HL-60 (cell line): ENCODE data around the gene CPNE6.

Source experiments
- DNase-seq, 2 experiments: peaks; one replicate each; pipeline ENCODE4 v3.0.0-alpha.2; 2010 to 2020; ENCODE audit warnings: low read depth in 1 of 2, low spot score in 1 of 2
- H3K27ac ChIP-seq: fragments of 250-450 bp; sonication (Bioruptor Pico); replicated peaks from 2 replicates; pipeline ENCODE4 v1.5.1; 2020; ENCODE audit warnings: mild to moderate bottlenecking, moderate library complexity
- H3K27me3 ChIP-seq: fragments of 250-450 bp; sonication (Bioruptor Pico); 2 replicates; pipeline ENCODE4 v1.5.1; 2021; ENCODE audit warnings: mild to moderate bottlenecking, moderate library complexity; ENCODE audit not compliant: insufficient read depth, poor library complexity, severe bottlenecking
- H3K4me3 ChIP-seq: replicated peaks from 2 replicates; pipeline ENCODE4 v1.5.1; 2011; ENCODE audit warnings: mild to moderate bottlenecking, control low read depth, low read length; ENCODE audit not compliant: insufficient read depth
- CTCF ChIP-seq: IDR thresholded peaks from one replicate; pipeline ENCODE4 v1.5.1; 2011; ENCODE audit warnings: low read length, control low read depth, inconsistent platforms; ENCODE audit not compliant: insufficient read depth
- GABPA ChIP-seq: IDR thresholded peaks from 2 replicates; pipeline ENCODE4 v1.6.1; 2012; ENCODE audit warnings: low read depth
- POLR2AphosphoS5 ChIP-seq: IDR thresholded peaks from 2 replicates; pipeline ENCODE4 v1.6.1; 2012; ENCODE audit warnings: low read depth
- REST ChIP-seq: IDR thresholded peaks from 2 replicates; pipeline ENCODE4 v1.6.1; 2012; ENCODE audit warnings: low read depth; ENCODE audit not compliant: insufficient replicate concordance
- SPI1 ChIP-seq: IDR thresholded peaks from 2 replicates; pipeline ENCODE4 v1.6.1; 2012; ENCODE audit warnings: low read depth, mild to moderate bottlenecking, borderline replicate concordance

Gene CPNE6

GRCh38 chr14:24115422-24116127 is 44.2 kb downstream of the CPNE6 start:
- Histone ChIP-seq H3K4me3 (peak overlapping the region; percentile 88), H3K27ac (peak overlapping the region; percentile 97), H3K27me3 (no peaks in the 10 kb centered on the region)
- no peak for DNase-seq
- TF ChIP-seq SPI1, result no peak
- TF ChIP-seq POLR2AphosphoS5, result no peak
- no peak for TF ChIP-seq REST
- TF ChIP-seq GABPA, result no peak
- TF ChIP-seq CTCF, result no peak

- Histone ChIP-seq H3K27ac (no peak overlapping the region), H3K27me3 (no peaks in the 10 kb centered on the region), H3K4me3 (peak overlapping the region; percentile 88)
- TF ChIP-seq POLR2AphosphoS5 (no peak), REST (no peak), GABPA (no peak), CTCF (no peak), SPI1 (no peak)
- no peak for DNase-seq
Observed at GRCh38 chr14:24116128-24116814, 44.9 kb downstream of the CPNE6 start.

GRCh38 chr14:24117179-24117578 is 45.8 kb downstream of the CPNE6 start:
- Histone ChIP-seq H3K4me3 (no peak overlapping the region), H3K27me3 (no peaks in the 10 kb centered on the region), H3K27ac (no peak overlapping the region)
- DNase-seq, result peak in 1 of 2 experiments; percentile 9
- no peak for TF ChIP-seq CTCF
- peak; percentile 50; the same call in 1 of the 2 replicates for TF ChIP-seq SPI1
- no peak for TF ChIP-seq GABPA
